GM10248 (cell line): ENCODE data around the gene RAP1GAP2.

ENCODE experiments used
- CTCF ChIA-PET: fragments of 300-600 bp; sonication (Branson Sonifier 250); formaldehyde crosslinking; extraction: SDS; loops from one replicate; lab custom pipeline; 2021; ENCODE audit warnings: antibody characterized with exemption; lab: Yijun Ruan, JAX
- POLR2A ChIA-PET: fragments of 350-650 bp; sonication (Branson Sonifier 250); formaldehyde crosslinking; extraction: SDS; loops from one replicate; lab custom pipeline; 2020; ENCODE audit warnings: antibody characterized with exemption; lab: Yijun Ruan, JAX
- DNase-seq: peaks from one replicate; pipeline ENCODE4 v3.0.0; 2012; ENCODE audit errors: extremely low spot score
- CTCF ChIP-seq: IDR thresholded peaks from 2 replicates; pipeline ENCODE4 v1.5.1; 2012; ENCODE audit warnings: mild to moderate bottlenecking, low read depth; ENCODE audit errors: extremely low read depth, missing control alignments, control extremely low read depth

The RAP1GAP2 gene

GRCh38 chr17:2755891-2756724 lies 40.1 kb upstream of the RAP1GAP2 start:
- ChIA-PET POLR2A (no interaction called here), CTCF (no interaction called here)
- no peak for DNase-seq
- TF ChIP-seq CTCF, result no peak

- no peak for DNase-seq
- TF ChIP-seq CTCF, result no peak
- POLR2A ChIA-PET, result no interaction called here
- CTCF ChIA-PET, result no interaction called here
Measured at GRCh38 chr17:2758870-2759269, 37.4 kb upstream of the RAP1GAP2 start.

GRCh38 chr17:2770129-2770528 lies 26.1 kb upstream of the RAP1GAP2 start:
- ChIA-PET POLR2A (no interaction called here), CTCF (no interaction called here)
- DNase-seq, result no peak
- TF ChIP-seq CTCF, result no peak

GRCh38 chr17:2775206-2775605 lies 21.0 kb upstream of the RAP1GAP2 start:
- POLR2A ChIA-PET, result no interaction called here
- no peak for DNase-seq
- TF ChIP-seq CTCF, result no peak
- CTCF ChIA-PET, result no interaction called here

GRCh38 chr17:2776589-2777241 lies 19.5 kb upstream of the RAP1GAP2 start:
- POLR2A ChIA-PET, result no interaction called here
- DNase-seq, result no peak
- CTCF ChIA-PET, result no interaction called here
- TF ChIP-seq CTCF, result no peak

- no peak for DNase-seq
- CTCF ChIA-PET, result no interaction called here
- TF ChIP-seq CTCF, result no peak
- POLR2A ChIA-PET, result no interaction called here
Measured at GRCh38 chr17:2777242-2777867, 18.9 kb upstream of the RAP1GAP2 start.
